GM10248 (cell line): ENCODE data around the gene PLEKHA5.
"Not testable (repeated sequence)": the region's sequence is repeated elsewhere in the genome, so short reads cannot be mapped to it uniquely, and the experiment has no call there.

Experiments
- CTCF ChIA-PET: fragments of 300-600 bp; sonication (Branson Sonifier 250); formaldehyde crosslinking; extraction: SDS; loops from one replicate; lab custom pipeline; 2021; ENCODE audit warnings: antibody characterized with exemption; lab: Yijun Ruan, JAX
- POLR2A ChIA-PET: fragments of 350-650 bp; sonication (Branson Sonifier 250); formaldehyde crosslinking; extraction: SDS; loops from one replicate; lab custom pipeline; 2020; ENCODE audit warnings: antibody characterized with exemption; lab: Yijun Ruan, JAX
- DNase-seq: peaks from one replicate; pipeline ENCODE4 v3.0.0; 2012; ENCODE audit errors: extremely low spot score
- CTCF ChIP-seq: IDR thresholded peaks from 2 replicates; pipeline ENCODE4 v1.5.1; 2012; ENCODE audit warnings: mild to moderate bottlenecking, low read depth; ENCODE audit errors: extremely low read depth, missing control alignments, control extremely low read depth

The PLEKHA5 gene

GRCh38 chr12:19397534-19397933 is 268.0 kb downstream of the PLEKHA5 start:
- POLR2A ChIA-PET: no interaction called here
- CTCF ChIA-PET: interaction anchor here (1.3 kb wide), 1 partner anchor 12 kb away, joined by 4 read pairs; no protein-coding TSS in a partner anchor
- TF ChIP-seq CTCF: no peak
- no peak for DNase-seq

DNA sequence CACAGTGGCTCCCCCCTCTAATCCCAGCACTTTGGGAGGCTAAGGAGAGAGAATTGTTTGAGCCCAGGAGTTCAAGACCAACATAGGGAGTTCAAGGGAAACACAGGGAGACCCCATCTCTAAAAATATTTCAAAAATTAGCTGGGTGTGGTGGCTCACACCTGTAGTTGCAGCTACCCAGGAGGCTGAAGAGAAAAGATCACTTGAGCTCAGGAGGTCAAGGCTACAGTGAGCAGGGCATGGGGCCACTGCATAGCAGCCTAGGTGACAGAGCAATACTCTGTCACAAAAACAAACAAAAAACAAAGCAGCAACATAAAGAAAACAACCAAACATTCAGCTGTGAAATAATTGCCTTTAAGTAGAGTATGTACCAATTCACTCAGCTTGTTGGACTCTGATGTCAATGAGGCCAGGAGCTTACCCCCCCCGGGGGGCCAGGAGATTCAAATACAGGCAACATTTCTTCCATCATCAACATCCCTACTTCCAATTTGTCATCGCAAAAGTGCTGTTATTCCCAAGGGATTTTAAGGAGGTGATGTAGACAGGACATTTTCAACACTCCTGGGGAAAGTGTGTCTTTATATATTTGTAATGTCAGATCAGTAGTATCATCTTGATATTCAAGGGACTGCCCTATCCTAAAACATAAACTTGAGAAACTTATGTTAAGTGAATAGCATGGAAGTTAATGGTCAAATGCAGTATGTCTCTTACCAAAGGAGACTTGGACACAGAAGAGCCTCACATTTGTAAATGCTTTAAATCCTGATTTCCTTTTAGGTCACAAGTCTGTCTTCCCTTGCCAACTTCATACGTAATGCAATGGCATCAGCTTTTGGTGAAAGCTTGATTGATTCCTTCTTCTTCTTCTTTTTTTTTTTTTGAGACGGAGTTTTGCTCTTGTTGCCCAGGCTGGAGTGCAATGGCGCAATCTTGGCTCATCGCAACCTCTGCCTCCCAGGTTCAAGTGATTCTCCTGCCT is 269.1 kb downstream of the PLEKHA5 start:
- POLR2A ChIA-PET: no interaction called here
- CTCF ChIA-PET: interaction anchor here (0.6 to 1.3 kb wide), 3 partner anchors 9 to 16 kb away, joined by 3 to 4 read pairs (median 3); no protein-coding TSS in a partner anchor
- DNase-seq: no peak
- no peak for TF ChIP-seq CTCF

DNA sequence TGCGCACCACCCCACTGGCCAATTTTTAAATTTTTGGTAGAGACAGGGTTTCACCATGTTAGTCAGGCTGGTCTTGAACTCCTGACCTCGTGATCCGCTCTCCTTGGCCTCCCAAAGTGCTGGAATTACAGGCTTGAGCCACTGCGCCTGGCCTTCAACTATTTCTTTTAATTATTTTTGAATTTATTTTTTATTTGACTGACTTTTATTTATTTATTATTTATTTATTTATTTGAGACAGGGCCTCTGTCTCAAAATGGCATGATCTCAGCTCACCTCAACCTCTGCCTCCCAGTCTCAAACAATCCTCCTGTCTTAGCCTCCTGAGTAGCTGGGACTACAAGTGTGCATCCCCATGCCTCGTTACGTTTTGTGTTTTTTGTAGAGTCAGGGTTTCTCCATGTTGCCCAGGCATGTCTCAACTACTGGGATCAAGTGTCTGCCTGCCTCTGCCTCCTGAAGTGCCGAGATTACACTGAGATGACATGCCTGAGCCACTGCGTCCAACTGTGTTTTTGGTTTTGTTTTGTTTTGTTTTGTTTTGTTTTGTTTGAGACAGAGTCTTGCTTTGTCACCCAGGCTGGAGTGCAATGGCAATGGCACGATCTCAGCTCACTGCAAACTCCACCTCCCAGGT is 271.2 kb downstream of the PLEKHA5 start:
- POLR2A ChIA-PET, CTCF ChIA-PET, DNase-seq: not testable (repeated sequence)

DNA sequence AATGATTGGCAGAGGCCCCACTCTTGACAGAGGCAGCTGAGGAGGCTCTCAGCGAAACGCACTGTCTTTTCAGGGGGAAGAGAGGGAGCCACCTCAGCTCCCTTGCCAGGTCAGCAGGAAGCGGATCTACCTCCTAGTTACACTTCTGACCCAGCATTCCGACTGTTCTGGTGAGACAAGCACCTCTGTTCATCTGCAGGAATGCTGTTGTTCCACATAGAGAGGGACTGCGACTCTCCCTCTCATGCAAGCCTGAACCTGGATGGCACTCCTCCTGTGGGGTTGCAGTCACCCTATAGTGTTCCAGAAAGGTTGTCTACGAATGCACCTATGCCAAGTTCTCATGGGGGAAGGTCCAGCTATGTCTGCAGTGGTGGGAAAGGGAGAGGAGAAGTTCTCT is 272.7 kb downstream of the PLEKHA5 start:
- CTCF ChIA-PET: no interaction called here
- no peak for DNase-seq
- POLR2A ChIA-PET: no interaction called here
- TF ChIP-seq CTCF: no peak

DNA sequence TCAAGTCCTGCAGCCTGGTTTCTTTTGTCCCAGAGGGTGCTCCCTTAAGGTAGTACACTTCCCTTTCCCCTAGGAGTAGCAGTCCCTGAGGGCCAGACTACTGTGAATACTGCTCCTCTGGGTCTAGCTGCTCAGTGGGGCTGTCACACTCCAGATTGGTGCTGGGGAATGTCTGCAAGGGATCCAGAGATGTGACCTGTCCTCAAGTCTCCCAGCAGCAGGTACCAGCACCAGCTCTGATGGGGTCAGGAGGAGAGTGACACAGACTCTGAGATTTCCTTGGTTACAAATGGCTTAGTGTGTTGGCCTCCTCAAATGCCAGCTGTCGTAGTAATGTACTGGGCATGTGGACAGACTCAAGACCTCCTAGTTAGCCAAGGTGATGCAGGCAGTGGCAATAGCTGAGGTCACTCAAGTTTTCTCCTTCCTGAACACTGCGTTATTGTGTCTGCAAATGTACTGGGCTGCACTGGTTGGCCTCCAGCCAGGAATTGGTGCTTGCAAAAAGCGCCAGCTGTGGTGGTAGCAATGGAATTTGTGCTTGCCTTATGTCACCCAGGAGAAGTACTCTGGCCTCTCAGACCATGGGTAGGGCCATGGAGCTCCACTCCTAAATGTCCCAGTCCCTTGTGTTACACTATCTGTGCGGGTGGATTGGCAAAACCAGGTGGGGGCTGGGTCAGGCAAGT is 273.4 kb downstream of the PLEKHA5 start:
- no peak for TF ChIP-seq CTCF
- ChIA-PET CTCF (no interaction called here), POLR2A (no interaction called here)
- no peak for DNase-seq

GRCh38 chr12:19404242-19404880 is 274.8 kb downstream of the PLEKHA5 start:
- no peak for DNase-seq
- ChIA-PET CTCF (no interaction called here), POLR2A (no interaction called here)
- TF ChIP-seq CTCF: no peak
